ENCODE data around the gene LIPA. TPM values are rescaled to one million over a fixed set of nuclear protein-coding genes. Genes with fewer than 3 reads are reported as not detected.

LIPA gene
- total RNA-seq, 1 experiment from 2014 or later, result 47.3 TPM

DNA sequence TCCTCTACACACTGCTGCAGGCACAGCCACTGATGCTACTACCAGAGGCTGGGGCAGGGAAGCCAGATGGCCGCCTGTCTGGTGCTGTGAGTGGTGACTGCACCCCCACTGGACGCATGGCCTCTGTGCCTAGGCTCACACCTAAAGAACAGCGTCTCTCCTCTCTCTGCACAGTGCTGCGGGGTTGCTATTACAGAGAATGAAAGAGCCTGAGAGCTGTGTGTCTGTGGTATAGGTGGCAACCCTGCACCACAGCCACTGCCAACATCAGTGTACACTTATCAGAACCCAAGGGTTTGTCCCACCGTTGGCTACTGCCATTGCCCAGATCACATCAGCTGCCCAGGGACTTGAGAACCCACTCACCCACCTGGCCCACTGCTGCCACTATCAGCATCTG lies 46.2 kb upstream of the LIPA start (continued):
- TF ChIP-seq ZNF532 (CRISPR knock-in tag; IDR thresholded peaks at IDR 0.05; ENCODE audit: borderline replicate concordance) (no peak), ATF2 (CRISPR knock-in tag; IDR thresholded peaks at IDR 0.05; ENCODE audit: borderline replicate concordance, low read depth) (no peak), FOXK1 (CRISPR knock-in tag; IDR thresholded peaks at IDR 0.05) (no peak), CBFB (CRISPR knock-in tag; IDR thresholded peaks at IDR 0.05; ENCODE audit: low read depth) (no peak), CREB1 (CRISPR knock-in tag; IDR thresholded peaks at IDR 0.05) (no peak), STAT6 (CRISPR knock-in tag; conservative IDR thresholded peaks at IDR 0.05; ENCODE audit: low read depth) (no peak), ZNF396 (CRISPR knock-in tag; IDR thresholded peaks at IDR 0.05; ENCODE audit: borderline replicate concordance) (no peak), RORB (CRISPR knock-in tag; IDR thresholded peaks at IDR 0.05) (no peak), ZNF263 (CRISPR knock-in tag; IDR thresholded peaks at IDR 0.05; ENCODE audit: low read depth) (no peak), TEAD4 (CRISPR knock-in tag; IDR thresholded peaks at IDR 0.05) (no peak), CDX4 (CRISPR knock-in tag; IDR thresholded peaks at IDR 0.05; ENCODE audit: borderline replicate concordance) (no peak), HMGA2 (CRISPR knock-in tag; IDR thresholded peaks at IDR 0.05) (no peak), FOXP1 (CRISPR knock-in tag; IDR thresholded peaks at IDR 0.05; ENCODE audit: borderline replicate concordance) (no peak)
- TF ChIP-seq, protein P1, sequence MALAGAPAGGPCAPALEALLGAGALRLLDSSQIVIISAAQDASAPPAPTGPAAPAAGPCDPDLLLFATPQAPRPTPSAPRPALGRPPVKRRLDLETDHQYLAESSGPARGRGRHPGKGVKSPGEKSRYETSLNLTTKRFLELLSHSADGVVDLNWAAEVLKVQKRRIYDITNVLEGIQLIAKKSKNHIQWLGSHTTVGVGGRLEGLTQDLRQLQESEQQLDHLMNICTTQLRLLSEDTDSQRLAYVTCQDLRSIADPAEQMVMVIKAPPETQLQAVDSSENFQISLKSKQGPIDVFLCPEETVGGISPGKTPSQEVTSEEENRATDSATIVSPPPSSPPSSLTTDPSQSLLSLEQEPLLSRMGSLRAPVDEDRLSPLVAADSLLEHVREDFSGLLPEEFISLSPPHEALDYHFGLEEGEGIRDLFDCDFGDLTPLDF (CRISPR knock-in tag; IDR thresholded peaks at IDR 0.05), result no peak

DNA sequence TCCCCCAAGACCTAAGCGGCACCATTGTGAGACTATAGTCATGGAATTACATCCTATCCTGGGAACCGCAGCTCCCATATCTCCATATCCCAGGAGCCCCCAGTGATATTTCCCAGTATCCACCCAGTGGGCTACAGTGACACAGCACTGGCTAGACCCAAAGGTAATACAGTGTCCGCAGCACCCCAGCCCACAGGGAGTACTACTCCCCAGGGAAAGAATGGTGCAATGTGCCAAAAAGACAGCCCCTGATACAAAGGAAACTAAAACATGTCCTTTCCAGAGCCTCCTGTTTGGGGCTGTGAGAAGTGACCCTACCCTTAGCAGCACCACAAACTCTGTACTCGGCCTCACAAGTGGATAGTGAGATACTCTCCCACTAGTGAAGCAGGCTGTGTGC lies 45.8 kb upstream of the LIPA start:
- Mint-ChIP-seq H3K4me1 (peaks cover 14% of the 10 kb centered on the region), H3K9me3 (no peaks in the 10 kb centered on the region; the same call in 1 of the 2 replicates), H3K27ac (no peak overlapping the region), H3K27me3 (ENCODE audit: low read depth) (no peaks in the 10 kb centered on the region), H3K36me3 (no peaks in the 10 kb centered on the region), H3K4me3 (no peak overlapping the region)
- ChIA-PET POLR2A (no interaction called here), CTCF (interaction anchor here (0.6 kb wide), 1 partner anchor 38 kb away, joined by 4 read pairs; no protein-coding TSS in a partner anchor)
- ATAC-seq (no peak), DNase-seq (ENCODE audit: low spot score) (no peak)
- TF ChIP-seq ETV6 (CRISPR knock-in tag; IDR thresholded peaks at IDR 0.05) (no peak), ZNF416 (CRISPR knock-in tag; IDR thresholded peaks at IDR 0.05) (no peak), NR2C2 (CRISPR knock-in tag; IDR thresholded peaks at IDR 0.05) (no peak), SMAD4 (CRISPR knock-in tag; IDR thresholded peaks at IDR 0.05) (no peak), CDX4 (CRISPR knock-in tag; IDR thresholded peaks at IDR 0.05; ENCODE audit: borderline replicate concordance) (no peak), ZNF121 (CRISPR knock-in tag; IDR thresholded peaks at IDR 0.05) (no peak)
